Liver (tissue), 3 donors: ENCODE results near the gene DIS3L2.

Experiments used
- GABPA ChIP-seq, 2 donors: IDR thresholded peaks in 1 of 2; conservative IDR thresholded peaks in 1 of 2; 2 replicates each; pipeline ENCODE4 v1.6.1; 2016; ENCODE audit warnings: antibody characterized with exemption in 2 of 2, mild to moderate bottlenecking in 1 of 2, moderate library complexity in 1 of 2
- JUND ChIP-seq, 2 donors: IDR thresholded peaks; 2 replicates each; pipeline ENCODE4 v1.6.1; 2016; ENCODE audit warnings: antibody characterized with exemption in 2 of 2
- RAD21 ChIP-seq, 2 donors: IDR thresholded peaks; 2 replicates each; pipeline ENCODE4 v1.6.1; 2016; ENCODE audit warnings: antibody characterized with exemption in 2 of 2, mild to moderate bottlenecking in 2 of 2
- RXRA ChIP-seq, 2 donors: IDR thresholded peaks; 2 replicates each; pipeline ENCODE4 v1.6.1; 2017 to 2018; ENCODE audit warnings: antibody characterized with exemption in 2 of 2, mild to moderate bottlenecking in 1 of 2
- SP1 ChIP-seq: IDR thresholded peaks from 2 replicates; pipeline ENCODE4 v1.6.1; 2018; ENCODE audit warnings: antibody characterized with exemption, mild to moderate bottlenecking
- TAF1 ChIP-seq: conservative IDR thresholded peaks from 2 replicates; pipeline ENCODE4 v1.6.1; 2016; ENCODE audit warnings: antibody characterized with exemption, mild to moderate bottlenecking
- YY1 ChIP-seq: IDR thresholded peaks from 2 replicates; pipeline ENCODE4 v1.6.1; 2016; ENCODE audit warnings: antibody characterized with exemption, mild to moderate bottlenecking
- TF ChIP-seq, protein P1 (sequence below): fragments of 150-350 bp; IDR thresholded peaks from 2 replicates; pipeline ENCODE4 v1.5.1; 2017; ENCODE audit warnings: improper control_type of control experiment, low read depth, low read length; ENCODE audit not compliant: missing input control
- TF ChIP-seq, protein P2 (sequence below): IDR thresholded peaks from 2 replicates; pipeline ENCODE4 v1.6.1; 2016; ENCODE audit warnings: antibody characterized with exemption
- TF ChIP-seq, protein P3 (sequence below): IDR thresholded peaks from 2 replicates; pipeline ENCODE4 v1.6.1; 2016; ENCODE audit warnings: antibody characterized with exemption, mild to moderate bottlenecking
- TF ChIP-seq, protein P4 (sequence below): IDR thresholded peaks from 2 replicates; pipeline ENCODE4 v1.6.1; 2016; ENCODE audit warnings: antibody characterized with exemption
- donor health status: healthy.
- donor health status: healthy.

DNA sequence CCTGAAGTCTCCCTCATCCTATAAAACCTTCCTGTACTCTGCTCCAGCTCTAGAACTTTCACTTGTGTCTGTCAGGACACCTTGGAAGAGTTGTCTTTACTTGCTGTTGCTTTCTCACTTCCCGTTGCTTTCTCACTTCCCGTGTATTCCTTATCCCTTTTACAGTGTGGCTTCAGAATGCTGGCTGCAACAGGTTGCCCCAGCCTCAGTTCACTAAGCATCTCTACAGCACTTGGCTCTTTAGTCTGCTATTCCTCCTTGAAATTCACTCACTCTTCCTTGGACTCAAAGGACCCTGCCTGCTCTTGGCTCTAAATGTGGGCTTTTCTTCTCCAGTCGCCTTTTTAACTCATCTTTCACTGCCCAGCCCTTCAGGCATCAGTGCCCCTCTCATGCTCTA, 254.5 kb downstream of the DIS3L2 start:
- TF ChIP-seq, protein P1, sequence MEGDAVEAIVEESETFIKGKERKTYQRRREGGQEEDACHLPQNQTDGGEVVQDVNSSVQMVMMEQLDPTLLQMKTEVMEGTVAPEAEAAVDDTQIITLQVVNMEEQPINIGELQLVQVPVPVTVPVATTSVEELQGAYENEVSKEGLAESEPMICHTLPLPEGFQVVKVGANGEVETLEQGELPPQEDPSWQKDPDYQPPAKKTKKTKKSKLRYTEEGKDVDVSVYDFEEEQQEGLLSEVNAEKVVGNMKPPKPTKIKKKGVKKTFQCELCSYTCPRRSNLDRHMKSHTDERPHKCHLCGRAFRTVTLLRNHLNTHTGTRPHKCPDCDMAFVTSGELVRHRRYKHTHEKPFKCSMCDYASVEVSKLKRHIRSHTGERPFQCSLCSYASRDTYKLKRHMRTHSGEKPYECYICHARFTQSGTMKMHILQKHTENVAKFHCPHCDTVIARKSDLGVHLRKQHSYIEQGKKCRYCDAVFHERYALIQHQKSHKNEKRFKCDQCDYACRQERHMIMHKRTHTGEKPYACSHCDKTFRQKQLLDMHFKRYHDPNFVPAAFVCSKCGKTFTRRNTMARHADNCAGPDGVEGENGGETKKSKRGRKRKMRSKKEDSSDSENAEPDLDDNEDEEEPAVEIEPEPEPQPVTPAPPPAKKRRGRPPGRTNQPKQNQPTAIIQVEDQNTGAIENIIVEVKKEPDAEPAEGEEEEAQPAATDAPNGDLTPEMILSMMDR, result no peak
- no peak for TF ChIP-seq YY1
- TF ChIP-seq, protein P2, sequence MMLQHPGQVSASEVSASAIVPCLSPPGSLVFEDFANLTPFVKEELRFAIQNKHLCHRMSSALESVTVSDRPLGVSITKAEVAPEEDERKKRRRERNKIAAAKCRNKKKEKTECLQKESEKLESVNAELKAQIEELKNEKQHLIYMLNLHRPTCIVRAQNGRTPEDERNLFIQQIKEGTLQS, result no peak
- TF ChIP-seq, protein P3, sequence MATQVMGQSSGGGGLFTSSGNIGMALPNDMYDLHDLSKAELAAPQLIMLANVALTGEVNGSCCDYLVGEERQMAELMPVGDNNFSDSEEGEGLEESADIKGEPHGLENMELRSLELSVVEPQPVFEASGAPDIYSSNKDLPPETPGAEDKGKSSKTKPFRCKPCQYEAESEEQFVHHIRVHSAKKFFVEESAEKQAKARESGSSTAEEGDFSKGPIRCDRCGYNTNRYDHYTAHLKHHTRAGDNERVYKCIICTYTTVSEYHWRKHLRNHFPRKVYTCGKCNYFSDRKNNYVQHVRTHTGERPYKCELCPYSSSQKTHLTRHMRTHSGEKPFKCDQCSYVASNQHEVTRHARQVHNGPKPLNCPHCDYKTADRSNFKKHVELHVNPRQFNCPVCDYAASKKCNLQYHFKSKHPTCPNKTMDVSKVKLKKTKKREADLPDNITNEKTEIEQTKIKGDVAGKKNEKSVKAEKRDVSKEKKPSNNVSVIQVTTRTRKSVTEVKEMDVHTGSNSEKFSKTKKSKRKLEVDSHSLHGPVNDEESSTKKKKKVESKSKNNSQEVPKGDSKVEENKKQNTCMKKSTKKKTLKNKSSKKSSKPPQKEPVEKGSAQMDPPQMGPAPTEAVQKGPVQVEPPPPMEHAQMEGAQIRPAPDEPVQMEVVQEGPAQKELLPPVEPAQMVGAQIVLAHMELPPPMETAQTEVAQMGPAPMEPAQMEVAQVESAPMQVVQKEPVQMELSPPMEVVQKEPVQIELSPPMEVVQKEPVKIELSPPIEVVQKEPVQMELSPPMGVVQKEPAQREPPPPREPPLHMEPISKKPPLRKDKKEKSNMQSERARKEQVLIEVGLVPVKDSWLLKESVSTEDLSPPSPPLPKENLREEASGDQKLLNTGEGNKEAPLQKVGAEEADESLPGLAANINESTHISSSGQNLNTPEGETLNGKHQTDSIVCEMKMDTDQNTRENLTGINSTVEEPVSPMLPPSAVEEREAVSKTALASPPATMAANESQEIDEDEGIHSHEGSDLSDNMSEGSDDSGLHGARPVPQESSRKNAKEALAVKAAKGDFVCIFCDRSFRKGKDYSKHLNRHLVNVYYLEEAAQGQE, result no peak
- no peak for TF ChIP-seq RAD21 (IDR thresholded peaks at IDR 0.05)
- TF ChIP-seq, protein P4, sequence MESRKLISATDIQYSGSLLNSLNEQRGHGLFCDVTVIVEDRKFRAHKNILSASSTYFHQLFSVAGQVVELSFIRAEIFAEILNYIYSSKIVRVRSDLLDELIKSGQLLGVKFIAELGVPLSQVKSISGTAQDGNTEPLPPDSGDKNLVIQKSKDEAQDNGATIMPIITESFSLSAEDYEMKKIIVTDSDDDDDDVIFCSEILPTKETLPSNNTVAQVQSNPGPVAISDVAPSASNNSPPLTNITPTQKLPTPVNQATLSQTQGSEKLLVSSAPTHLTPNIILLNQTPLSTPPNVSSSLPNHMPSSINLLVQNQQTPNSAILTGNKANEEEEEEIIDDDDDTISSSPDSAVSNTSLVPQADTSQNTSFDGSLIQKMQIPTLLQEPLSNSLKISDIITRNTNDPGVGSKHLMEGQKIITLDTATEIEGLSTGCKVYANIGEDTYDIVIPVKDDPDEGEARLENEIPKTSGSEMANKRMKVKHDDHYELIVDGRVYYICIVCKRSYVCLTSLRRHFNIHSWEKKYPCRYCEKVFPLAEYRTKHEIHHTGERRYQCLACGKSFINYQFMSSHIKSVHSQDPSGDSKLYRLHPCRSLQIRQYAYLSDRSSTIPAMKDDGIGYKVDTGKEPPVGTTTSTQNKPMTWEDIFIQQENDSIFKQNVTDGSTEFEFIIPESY, result no peak
- no peak for TF ChIP-seq JUND (IDR thresholded peaks at IDR 0.05)
- TF ChIP-seq TAF1, result no peak
- no peak for TF ChIP-seq SP1
- no peak for TF ChIP-seq RXRA (IDR thresholded peaks at IDR 0.05)
- no peak for TF ChIP-seq GABPA (IDR thresholded peaks at IDR 0.05 in 1 of 2, conservative IDR thresholded peaks at IDR 0.05 in 1 of 2)
